ENCODE measurements around the gene SRPK3. TPM values are rescaled to one million over a fixed set of nuclear protein-coding genes. Genes with fewer than 3 reads are reported as not detected.

The SRPK3 gene
- total RNA-seq = 4.5 TPM

DNA sequence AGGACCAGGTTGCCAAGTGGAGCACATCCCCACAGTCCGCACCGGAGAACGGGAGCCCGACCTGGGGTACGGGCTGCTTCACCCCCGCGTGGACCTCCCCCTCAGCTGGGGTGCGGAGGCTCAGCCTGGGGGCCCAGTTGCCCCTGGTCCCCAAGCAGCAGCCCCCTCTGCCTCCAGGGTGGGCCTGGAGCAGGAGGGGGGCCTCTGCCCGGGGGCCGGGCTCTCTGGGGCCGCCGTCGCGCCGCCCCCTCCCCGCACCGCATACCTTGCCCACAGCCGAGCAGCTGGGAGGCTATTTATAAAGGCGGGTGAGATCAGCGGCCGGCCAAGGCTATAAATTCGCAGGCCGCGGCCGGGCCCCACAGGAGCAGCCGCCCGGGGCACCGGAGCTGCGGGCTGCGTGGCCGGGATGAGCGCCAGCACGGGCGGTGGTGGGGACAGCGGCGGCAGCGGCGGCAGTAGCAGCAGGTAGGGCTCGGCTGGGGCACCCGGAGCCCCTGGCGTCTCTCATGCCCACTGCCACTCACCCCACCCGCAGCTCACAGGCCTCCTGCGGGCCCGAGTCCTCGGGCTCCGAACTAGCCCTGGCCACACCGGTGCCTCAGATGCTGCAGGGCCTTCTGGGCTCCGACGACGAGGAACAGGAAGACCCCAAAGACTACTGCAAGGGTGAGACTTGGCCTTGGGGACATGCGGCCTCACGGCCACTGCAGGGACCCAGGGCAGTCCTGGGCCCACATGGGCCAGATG is at the start of gene SRPK3:
Gene SRPK3 (plus strand): TSS at position 364 of the 750 bp plus-strand sequence. CDS start 46 bp downstream, at position 410.
- H3K9me3 ChIP-seq = no peaks in the 10 kb centered on the region
- no peaks in the 10 kb centered on the region for H3K27me3 ChIP-seq
- peak within 1 kb of the TSS; percentile 73 to 79 for H3K27ac ChIP-seq
- no peak for DNase-seq (ENCODE audit: low spot score in 2 of 2)
- H3K4me3 ChIP-seq = peak within 1 kb of the TSS in 1 of 2 donors; percentile 48
- H3K36me3 ChIP-seq = peaks cover 9 to 12% of the 10 kb centered on the region in 2 donors
- no peaks in the 10 kb centered on the region for H3K4me1 ChIP-seq
- intact Hi-C loops (cut with DNase I) = no loop called here
- TF ChIP-seq, protein P1, sequence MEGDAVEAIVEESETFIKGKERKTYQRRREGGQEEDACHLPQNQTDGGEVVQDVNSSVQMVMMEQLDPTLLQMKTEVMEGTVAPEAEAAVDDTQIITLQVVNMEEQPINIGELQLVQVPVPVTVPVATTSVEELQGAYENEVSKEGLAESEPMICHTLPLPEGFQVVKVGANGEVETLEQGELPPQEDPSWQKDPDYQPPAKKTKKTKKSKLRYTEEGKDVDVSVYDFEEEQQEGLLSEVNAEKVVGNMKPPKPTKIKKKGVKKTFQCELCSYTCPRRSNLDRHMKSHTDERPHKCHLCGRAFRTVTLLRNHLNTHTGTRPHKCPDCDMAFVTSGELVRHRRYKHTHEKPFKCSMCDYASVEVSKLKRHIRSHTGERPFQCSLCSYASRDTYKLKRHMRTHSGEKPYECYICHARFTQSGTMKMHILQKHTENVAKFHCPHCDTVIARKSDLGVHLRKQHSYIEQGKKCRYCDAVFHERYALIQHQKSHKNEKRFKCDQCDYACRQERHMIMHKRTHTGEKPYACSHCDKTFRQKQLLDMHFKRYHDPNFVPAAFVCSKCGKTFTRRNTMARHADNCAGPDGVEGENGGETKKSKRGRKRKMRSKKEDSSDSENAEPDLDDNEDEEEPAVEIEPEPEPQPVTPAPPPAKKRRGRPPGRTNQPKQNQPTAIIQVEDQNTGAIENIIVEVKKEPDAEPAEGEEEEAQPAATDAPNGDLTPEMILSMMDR (IDR thresholded peaks at IDR 0.05) = no peak

DNA sequence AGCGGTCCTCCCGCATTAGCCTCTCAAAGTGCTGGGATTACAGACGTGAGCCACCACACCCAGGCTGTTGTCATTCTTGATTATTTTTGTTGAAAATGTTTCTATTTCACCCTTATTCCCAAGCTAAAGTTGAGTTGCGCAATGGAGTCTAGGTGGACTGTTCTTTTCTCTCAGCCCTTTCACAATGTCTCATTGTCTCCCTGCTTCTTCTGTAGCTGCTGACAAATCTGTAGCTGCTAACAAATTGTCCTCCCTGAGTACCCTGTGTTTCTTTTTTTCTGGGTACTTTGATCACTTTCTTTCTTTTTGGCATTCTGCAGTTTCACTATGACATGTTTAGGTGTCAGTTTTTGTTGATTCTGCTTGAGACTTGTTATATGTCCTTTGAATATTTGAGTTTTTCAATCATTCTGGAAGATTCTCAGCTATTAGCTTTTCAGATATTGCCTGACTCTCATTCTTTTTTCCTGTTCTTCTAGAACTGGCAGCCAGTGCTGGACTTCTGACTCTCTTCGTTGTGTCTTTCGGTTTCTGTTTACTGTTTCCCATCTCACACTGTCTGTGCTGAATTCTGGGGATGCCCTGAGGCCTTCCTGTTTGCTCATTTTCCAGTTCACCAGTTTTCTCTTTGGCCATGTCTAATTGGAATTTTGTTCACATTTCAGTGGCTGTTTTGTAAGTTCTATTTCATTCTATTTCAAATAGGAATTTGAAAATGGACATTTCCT is 49.6 kb upstream of the SRPK3 start:
- peaks cover 2 to 4% of the 10 kb centered on the region in 2 donors for H3K36me3 ChIP-seq
- no peak for DNase-seq (ENCODE audit: low spot score in 2 of 2)
- H3K9me3 ChIP-seq = no peaks in the 10 kb centered on the region
- H3K27ac ChIP-seq = no peak overlapping the region
- peaks cover 6 to 16% of the 10 kb centered on the region in 2 donors for H3K4me1 ChIP-seq
- intact Hi-C loops (cut with DNase I) = no loop called here
- no peaks in the 10 kb centered on the region for H3K27me3 ChIP-seq
- H3K4me3 ChIP-seq = no peak overlapping the region
- TF ChIP-seq, protein P1 (IDR thresholded peaks at IDR 0.05) = no peak

DNA sequence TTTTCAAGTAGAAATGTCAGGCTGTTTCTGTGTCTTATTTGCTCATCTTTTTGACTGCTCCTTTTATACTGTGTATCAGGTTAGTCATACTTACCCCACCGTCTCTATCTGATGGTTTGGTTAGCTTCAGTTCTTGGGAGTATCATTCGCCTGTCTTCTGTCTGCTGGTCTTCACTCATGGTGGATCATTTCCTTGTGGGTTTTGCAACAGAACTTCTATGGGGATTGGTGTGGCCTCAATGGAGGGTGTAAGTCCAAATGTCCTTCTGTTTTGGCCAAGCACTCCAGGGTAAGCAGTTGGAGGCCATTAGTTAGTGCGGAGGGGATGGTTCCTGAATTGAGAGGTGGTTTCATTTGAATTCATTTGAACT is 49.0 kb upstream of the SRPK3 start:
- TF ChIP-seq, protein P1 (IDR thresholded peaks at IDR 0.05) = no peak
- peaks cover 6 to 10% of the 10 kb centered on the region in 2 donors for H3K4me1 ChIP-seq
- no peak for DNase-seq (ENCODE audit: low spot score in 2 of 2)
- H3K27me3 ChIP-seq = no peaks in the 10 kb centered on the region
- H3K9me3 ChIP-seq = no peaks in the 10 kb centered on the region
- intact Hi-C loops (cut with DNase I) = no loop called here
- H3K27ac ChIP-seq = no peak overlapping the region
- no peak overlapping the region for H3K4me3 ChIP-seq
- H3K36me3 ChIP-seq = peaks cover 6 to 10% of the 10 kb centered on the region in 2 donors

DNA sequence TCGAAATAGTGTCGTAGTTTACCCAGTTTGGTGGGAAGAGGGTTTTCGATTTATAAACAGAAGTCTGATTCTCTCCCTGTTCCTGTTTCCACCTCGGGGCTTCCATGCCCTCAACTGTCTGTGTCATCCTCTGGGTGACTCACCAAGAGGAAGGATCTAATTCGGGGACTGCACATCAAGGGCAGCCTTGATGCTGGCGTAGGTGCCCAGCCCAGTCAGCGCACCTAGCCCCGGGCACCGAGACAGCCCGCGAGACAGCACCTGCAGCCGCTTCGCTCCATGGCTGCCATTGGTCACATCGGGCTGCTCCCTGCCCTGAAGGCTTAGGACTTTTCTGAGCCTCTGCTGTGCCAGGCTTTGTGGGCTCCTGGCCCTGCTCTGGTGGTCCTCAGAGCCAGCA is 48.4 kb upstream of the SRPK3 start:
- H3K4me3 ChIP-seq = no peak overlapping the region
- intact Hi-C loops (cut with DNase I) = no loop called here
- no peaks in the 10 kb centered on the region for H3K27me3 ChIP-seq
- peaks cover 2 to 9% of the 10 kb centered on the region in 2 donors for H3K4me1 ChIP-seq
- peak in 1 of 2 donors; percentile 48 for DNase-seq (ENCODE audit: low spot score in 2 of 2)
- peaks cover 6 to 15% of the 10 kb centered on the region in 2 donors for H3K36me3 ChIP-seq
- no peak overlapping the region for H3K27ac ChIP-seq
- TF ChIP-seq, protein P1 (IDR thresholded peaks at IDR 0.05) = no peak
- H3K9me3 ChIP-seq = no peaks in the 10 kb centered on the region

GRCh38 chrX:153733651-153734240 is 47.1 kb upstream of the SRPK3 start:
- DNase-seq (ENCODE audit: low spot score in 2 of 2) = no peak
- TF ChIP-seq, protein P1 (IDR thresholded peaks at IDR 0.05) = no peak
- H3K27ac ChIP-seq = no peak overlapping the region
- H3K36me3 ChIP-seq = peaks cover 6 to 18% of the 10 kb centered on the region in 2 donors
- intact Hi-C loops (cut with DNase I) = no loop called here
- no peaks in the 10 kb centered on the region for H3K27me3 ChIP-seq
- no peaks in the 10 kb centered on the region for H3K9me3 ChIP-seq
- no peak overlapping the region for H3K4me3 ChIP-seq
- H3K4me1 ChIP-seq = no peaks in the 10 kb centered on the region

Measured in ascending aorta (tissue), 2 donors.